SK-MEL-5 (cell line): Measurements from ENCODE around the gene PPFIA1. TPM values are rescaled to one million over a fixed set of nuclear protein-coding genes. Genes with fewer than 3 reads are reported as not detected.

Experiments used
- DNase-seq: peaks from one replicate; pipeline ENCODE4 v3.0.0-alpha.2; 2016; ENCODE audit warnings: low read depth, low spot score
- in situ Hi-C: cut with HindIII; loops from 2 replicates; pipeline ENCODE4 v1.10.0; 2016; ENCODE audit warnings: low sequenced_read_pairs, high pct_unique_total_duplicates, low pct_unique_long_range_greater_than_20kb
- small RNA-seq, 2 experiments: library from RNA; depleted of rRNA; stranded (forward); fragments of <200 nt; gene quantifications; one replicate each; pipeline ENCODE3, GENCODE V24; 2014
- total RNA-seq: library from RNA; depleted of rRNA; stranded (reverse); fragments of >200 nt; shearing (Covaris generic); gene quantifications from 2 replicates; pipeline ENCODE4 v1.2.3, GENCODE V29; 2014; rRNA removed

The PPFIA1 gene
- total RNA-seq, 1 experiment from 2014 or later = 120 TPM

- no peak for DNase-seq
- in situ Hi-C loops = no loop called here
Observed at GRCh38 chr11:70427436-70427835, 156.9 kb downstream of the PPFIA1 start.

DNA sequence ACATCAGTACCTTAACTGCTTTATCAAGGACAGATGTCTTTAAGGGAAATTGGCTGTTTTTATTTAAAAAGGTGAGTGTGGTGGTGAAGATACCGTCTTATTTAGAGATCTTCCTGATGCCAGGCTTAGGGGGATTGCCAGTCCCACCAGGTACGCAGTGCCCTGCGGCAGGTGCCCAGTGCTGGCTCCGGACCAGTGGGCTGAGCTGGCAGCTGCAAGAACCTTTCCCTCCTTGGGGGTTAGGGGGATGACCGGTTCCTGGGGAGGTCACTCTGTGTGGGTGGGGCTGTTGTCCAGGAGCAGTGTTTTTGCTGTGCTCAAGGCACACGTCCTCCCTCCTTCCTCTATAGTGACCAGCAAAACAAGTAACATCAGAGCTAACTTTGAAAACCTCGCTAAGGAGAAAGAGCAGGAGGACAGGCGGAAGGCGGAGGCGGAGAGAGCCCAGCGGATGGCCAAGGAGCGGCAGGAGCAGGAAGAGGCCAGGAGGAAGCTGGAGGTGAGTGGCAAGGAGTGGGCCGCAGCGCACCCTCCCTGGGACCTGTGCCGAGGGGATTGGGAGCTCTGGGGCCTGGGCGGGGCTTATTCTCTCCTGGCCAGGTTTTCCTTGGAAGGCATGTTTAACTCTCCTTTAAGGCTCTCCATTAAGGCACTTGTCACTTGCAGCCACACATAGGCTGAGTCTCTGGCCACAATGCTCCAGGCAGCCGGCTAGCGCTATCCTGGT, 158.4 kb downstream of the PPFIA1 start:
- DNase-seq = no peak
- in situ Hi-C loops = no loop called here

- DNase-seq = no peak
Observed at GRCh38 chr11:70429428-70429705, 158.9 kb downstream of the PPFIA1 start.

DNA sequence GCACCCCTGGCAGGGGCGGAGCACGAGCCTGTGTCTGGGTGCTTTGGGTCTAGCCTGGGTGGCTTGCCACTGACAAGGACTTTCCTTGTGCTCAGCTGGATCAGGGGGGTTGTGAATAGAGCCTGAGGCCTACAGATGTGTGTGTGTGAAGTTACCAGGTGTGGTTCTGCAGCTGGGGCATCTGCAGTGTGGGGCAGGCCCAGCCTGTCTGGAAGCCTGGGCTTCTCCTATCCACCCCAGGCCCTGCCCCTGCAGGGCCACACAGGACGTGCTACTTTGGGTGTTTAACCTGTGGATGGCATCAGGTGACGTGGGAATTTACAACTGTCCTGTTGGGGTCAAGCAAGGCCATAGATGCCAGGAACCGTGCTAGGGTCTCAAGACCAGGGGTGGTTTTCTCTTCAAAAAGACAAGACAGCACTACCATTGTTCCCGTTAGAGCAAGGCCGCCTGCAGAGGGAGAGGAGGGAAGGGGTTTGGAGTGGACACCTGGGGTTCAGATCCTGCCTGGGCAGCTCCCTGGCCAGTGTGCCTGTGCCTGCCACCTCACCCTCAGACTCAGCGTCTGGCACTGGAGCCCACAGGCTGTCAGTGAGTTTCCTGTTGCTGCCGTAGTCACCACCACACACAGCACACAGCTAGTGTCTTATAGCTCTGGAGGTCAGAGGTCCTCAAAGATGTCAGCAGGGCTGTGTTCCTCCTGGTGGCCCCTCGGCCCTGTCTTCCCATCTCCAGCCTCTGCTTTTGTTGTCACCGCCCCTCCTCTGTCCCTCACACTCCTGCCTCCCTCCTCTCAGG, 159.4 kb downstream of the PPFIA1 start:
- no peak for DNase-seq
- in situ Hi-C loops = no loop called here

More at GRCh38 chr11:70429428-70429705, 158.9 kb downstream of the PPFIA1 start:
- in situ Hi-C loops = no loop called here

DNA sequence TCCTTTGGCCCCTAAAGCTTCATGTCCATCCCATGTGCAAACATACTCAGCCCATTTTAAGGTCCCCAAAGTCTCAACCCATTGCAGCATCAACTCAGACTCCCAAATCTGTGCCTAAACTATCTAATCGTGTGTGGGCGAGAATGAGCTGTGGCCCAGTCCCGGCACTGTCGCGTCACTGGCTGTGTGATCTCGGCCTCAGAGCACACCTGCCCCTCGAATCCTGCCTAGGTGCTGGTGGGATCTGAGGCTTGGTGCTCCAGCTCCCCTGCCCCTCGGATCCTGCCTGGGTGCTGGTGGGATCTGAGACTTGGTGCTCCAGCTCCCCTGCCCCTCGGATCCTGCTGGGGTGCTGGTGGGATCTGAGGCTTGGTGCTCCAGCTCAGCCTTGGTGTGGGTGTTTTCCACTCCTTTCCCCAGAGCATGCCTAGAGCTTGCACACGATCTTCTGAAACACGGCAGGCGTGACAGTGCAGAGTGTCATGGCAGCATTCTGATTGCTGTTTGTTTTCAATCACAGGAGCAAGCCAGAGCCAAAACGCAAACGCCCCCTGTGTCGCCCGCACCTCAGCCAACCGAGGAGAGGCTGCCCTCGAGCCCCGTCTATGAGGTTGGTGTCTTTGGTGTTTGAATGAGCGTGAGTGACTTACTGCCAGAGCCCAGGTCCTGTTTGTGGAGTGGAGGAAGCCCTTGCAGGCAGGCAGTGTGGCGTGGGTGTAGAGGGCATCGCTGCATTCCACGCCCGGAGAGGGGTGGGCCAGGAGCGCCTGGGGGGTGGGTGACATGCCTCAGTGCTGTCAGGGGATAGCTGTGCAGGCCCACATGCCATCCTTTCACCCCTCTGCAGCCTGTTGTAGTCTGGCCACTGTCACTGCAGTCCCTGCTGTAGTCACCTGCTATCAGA, 160.4 kb downstream of the PPFIA1 start:
- no peak for DNase-seq
- in situ Hi-C loops = no loop called here

DNA sequence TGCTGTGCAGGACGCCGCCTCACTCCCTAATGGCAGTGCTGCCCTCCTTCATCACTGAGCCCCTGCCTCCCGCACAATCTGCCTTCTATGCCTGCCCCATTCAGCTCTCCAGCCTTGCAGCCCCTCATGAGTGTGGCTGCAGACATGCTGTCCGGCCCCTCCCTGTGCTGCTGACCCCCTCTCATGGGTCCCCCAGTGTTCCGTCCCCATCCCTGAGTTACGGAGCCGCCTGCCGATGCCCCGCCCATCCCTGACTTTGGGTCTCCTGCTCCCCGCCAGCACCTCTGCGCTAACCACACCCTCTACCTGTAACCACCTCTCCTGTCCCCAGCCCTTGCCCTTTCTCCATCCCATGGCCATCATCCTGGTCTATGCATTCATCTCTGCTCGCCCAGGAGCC, 161.1 kb downstream of the PPFIA1 start:
- DNase-seq = no peak
- in situ Hi-C loops = no loop called here

- in situ Hi-C loops = no loop called here
- no peak for DNase-seq
Observed at GRCh38 chr11:70432065-70432464, 161.6 kb downstream of the PPFIA1 start.

- DNase-seq = no peak
- in situ Hi-C loops = no loop called here
Observed at GRCh38 chr11:70432580-70432979, 162.1 kb downstream of the PPFIA1 start.

- no peak for DNase-seq
- in situ Hi-C loops = no loop called here
Observed at GRCh38 chr11:70433038-70433437, 162.5 kb downstream of the PPFIA1 start.

GRCh38 chr11:70433526-70433925, 163.0 kb downstream of the PPFIA1 start:
- in situ Hi-C loops = no loop called here
- DNase-seq = no peak

Small RNA genes lying within 50 kb of the gene (small RNA-seq; reads per million reads assigned to genes)
- gene MIR548K = 0.23 to 75.0 reads per million in 2 experiments

Other genes starting within 250 kb of the PPFIA1 start
- gene ANO1, start 192.4 kb upstream of the PPFIA1 start, total RNA-seq = 1.2 and 2.9 TPM in 2 replicates
- 175 and 183 TPM in 2 replicates for gene FADD, start 67.4 kb upstream of the PPFIA1 start, total RNA-seq
- 647 and 651 TPM in 2 replicates for gene CTTN, start 127.8 kb downstream of the PPFIA1 start, total RNA-seq